Activated CD4-positive, alpha-beta T cell treated with anti-CD3 and anti-CD28 coated beads for 4 hours (primary cell): ENCODE data around the gene TEX13B.
"Not testable (repeated sequence)": the region's sequence is repeated elsewhere in the genome, so short reads cannot be mapped to it uniquely, and the experiment has no call there.

Experiments
- DNase-seq, 2 donors: peaks; one replicate each; pipeline ENCODE4 v3.0.0-alpha.2; 2020

Gene TEX13B, protein sequence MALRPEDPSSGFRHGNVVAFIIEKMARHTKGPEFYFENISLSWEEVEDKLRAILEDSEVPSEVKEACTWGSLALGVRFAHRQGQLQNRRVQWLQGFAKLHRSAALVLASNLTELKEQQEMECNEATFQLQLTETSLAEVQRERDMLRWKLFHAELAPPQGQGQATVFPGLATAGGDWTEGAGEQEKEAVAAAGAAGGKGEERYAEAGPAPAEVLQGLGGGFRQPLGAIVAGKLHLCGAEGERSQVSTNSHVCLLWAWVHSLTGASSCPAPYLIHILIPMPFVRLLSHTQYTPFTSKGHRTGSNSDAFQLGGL

GRCh38 chrX:107982356-107982755, at the start of gene TEX13B:
TEX13B (minus strand) TSS chrX:107982370; CDS start chrX:107982127, 243 bp downstream.
- no peak for DNase-seq

- DNase-seq, result no peak
Observed at GRCh38 chrX:108029928-108030711, 48.0 kb upstream of the TEX13B start.

- no peak for DNase-seq
Observed at GRCh38 chrX:108028854-108029253, 46.7 kb upstream of the TEX13B start.

- DNase-seq, result no peak
Observed at GRCh38 chrX:108025954-108026600, 43.9 kb upstream of the TEX13B start.

GRCh38 chrX:108025376-108025775, 43.2 kb upstream of the TEX13B start:
- DNase-seq, result no peak

DNA sequence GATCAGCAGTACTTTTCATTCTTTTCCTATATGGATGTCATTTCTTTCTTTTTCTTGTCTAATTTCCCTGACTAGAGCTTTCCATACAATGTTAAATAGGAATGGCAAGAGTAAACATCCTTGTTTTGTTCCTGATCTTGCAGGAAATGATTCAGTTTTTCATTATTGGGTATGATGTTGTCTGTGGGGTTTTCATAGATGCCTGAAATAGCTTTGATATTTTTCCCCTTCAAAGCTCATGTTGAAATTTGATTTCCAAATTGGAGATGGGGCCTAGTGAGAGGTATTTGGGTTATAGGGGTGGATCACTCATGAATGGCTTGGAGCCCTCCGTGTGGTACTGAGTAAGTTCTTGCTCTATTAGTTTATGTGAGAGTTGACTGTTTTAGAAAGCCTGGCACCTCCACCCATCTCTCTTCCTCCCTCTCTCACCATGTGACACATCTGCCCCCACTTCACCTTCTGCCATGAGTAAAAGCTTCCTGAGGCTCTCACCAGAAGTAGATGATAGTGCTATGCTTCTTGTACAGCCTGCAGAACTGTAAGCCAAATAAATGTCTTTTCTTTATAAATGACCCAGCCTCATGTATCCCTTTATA, 40.4 kb upstream of the TEX13B start:
- peak in 1 of 2 donors; percentile 5 for DNase-seq

DNA sequence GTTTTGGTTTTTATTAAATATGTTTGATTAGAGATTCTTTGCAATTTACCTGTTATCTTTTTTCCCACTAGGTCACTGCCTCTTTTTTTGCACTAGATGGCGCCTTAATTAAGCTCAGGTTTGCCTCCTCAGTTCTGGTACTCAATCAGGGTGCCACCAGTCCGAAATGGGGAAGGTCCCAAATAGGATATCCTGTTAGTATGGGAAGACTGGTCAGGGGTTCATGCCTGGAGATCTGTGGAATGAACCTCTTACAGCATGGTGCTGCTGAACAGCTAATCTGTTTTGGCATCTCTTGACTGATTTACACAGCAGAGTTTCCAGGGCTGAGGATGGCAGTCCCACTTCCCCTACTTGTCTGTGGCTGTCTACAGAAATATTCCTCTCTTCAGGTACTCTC, 38.5 kb upstream of the TEX13B start:
- no peak for DNase-seq

GRCh38 chrX:108019382-108019875, 37.3 kb upstream of the TEX13B start:
- no peak for DNase-seq

- peak; percentile 11 to 15 for DNase-seq
Observed at GRCh38 chrX:108018656-108019381, 36.6 kb upstream of the TEX13B start.

GRCh38 chrX:108001218-108001814, 19.1 kb upstream of the TEX13B start:
- DNase-seq, result peak in 1 of 2 donors; percentile 30

DNA sequence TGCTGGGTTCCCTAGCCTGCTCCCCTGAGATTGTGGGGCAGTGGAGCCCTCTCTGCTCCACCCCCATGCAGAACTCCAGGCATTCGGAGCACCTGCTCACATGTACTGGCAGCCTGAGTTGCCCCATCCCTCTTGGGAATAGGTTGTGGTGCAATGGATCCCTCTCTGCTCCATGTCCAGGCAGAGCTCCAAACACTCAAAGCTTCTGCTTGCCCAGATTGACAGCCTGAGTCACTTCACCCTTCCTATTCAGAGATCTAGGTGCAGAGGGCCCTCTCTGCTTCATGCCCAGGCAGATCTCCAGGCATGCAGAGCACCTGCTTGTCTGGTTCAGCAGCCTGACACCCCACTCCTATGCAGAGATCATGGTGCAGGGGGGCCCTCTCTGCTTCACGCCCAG, 18.6 kb upstream of the TEX13B start:
- no peak for DNase-seq

DNA sequence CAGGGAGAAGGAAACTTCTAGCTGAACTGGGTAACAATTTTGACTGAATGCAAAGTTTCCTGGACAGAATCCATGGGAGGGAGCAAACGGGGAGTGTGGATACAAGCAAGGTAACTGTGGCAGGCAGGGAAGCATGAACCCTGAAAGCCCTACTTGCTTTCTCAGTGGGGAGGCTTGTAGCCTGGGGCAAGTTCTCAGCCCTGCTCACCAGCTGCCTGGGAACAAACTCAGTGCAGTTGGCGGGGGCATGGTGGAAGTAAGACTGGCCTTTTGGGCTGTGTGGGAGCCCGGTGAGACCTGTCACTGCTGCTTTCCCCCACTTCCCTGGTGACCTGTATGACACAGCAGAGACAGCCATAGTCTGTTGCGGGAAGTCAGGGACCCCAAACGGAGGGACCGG, 14.0 kb upstream of the TEX13B start:
- DNase-seq, result no peak

- DNase-seq, result no peak
Observed at GRCh38 chrX:107985033-107985432, 2.9 kb upstream of the TEX13B start.

DNA sequence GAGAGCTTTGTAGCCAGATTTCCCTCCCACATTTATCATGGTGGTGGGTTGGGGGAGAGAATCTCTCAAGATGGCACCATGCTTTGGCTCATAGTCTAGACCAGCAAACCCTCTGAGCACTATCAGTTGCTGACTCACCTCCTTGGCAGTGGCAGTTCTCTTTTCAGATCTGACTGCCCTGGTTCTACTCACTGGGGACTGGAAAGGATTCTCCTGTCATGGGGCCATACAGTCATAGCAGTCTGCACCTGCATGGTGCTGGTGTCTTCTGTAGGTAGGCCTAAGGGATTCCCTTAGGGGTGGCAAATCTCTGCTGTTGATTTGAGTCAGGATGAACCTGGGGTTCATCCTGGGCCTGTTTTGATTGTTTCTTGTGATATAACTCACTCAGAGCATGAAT, 2.6 kb downstream of the TEX13B start:
- DNase-seq, result no peak

DNA sequence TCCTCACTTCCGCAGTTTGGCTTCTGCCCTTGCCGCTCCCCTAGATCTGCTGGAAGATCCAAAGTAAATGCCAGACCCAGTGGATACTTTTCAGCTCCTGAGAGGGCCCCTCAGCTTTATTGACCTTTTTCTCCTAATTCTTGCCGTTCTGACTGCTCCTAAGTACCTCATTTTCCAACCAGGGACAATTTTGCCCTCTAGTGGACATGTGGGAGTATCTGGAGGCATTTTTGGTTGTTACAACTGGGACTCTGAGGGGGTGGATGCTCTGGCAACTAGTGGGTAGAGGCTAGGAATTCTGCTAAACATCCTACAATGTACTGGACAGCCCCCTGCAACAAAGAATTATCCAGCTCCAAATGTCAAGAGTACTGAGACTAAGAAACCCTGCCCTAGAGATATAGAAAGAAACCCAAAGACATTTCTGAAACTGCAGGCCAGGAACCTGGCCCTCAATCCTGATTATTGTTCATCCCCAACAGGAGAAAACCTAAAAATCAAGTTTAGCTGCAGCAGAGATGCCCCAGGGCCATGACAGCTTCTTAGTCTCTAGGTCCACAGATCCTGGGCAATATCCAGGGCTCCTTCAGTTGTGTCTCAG, 3.4 kb downstream of the TEX13B start:
- DNase-seq, result no peak

DNA sequence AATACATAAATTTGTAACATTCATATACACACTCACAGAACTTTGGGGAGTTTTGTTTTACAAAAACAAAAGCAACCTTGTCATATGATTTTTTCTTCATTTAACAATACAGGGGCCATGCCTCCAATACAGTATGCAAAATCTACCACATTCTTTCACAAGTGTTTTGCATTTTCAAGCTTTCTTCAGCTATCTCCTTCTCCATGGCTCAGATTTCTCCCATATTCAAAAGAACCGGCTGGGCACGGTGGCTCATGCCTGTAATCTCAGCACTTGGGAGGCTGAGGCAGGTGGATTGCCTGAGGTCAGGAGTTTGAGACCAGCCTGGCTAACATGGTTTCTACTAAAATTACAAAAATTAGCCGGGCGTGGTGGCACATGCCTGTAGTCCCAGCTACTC, 4.1 kb downstream of the TEX13B start:
- no peak for DNase-seq

GRCh38 chrX:107971636-107972035, 10.5 kb downstream of the TEX13B start:
- DNase-seq, result no peak

DNA sequence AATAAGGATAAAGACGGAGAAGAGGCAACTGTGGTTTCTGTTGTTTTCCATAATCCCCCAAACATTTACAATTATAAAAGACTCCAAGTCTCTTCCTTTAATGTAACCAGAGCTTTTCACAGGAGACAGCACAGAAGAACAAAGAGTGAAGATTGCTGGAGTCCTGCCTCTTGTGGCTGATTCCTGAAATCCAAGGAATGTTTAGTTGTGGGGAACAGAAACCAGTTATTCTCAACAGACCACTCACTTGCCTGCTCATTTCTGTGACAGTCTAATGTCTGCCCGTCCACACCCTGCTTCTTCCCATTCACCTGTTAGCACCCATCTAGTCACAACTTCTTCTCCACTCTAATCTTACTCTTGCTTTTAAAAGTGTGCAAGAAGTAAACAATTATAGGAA, 12.1 kb downstream of the TEX13B start:
- DNase-seq, result no peak

DNA sequence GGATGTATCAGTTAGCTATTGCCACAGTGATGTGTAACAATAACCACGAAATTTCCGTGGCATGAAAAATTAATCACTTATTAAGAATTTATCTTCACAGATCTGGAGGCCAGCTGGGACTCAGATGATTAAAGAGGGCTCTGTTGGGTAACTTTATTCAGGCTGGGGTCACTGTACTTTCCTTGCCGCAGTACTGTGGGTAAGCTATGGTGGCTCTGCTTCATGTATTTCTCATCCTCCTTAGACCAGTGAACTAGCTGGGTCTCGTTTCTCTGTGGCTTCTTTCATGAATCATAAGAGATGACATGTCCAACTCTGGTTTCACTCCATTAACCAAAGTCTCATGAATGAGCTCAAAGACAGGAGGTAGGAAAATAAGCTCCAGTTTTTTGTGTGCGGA, 13.5 kb downstream of the TEX13B start:
- DNase-seq, result no peak

DNA sequence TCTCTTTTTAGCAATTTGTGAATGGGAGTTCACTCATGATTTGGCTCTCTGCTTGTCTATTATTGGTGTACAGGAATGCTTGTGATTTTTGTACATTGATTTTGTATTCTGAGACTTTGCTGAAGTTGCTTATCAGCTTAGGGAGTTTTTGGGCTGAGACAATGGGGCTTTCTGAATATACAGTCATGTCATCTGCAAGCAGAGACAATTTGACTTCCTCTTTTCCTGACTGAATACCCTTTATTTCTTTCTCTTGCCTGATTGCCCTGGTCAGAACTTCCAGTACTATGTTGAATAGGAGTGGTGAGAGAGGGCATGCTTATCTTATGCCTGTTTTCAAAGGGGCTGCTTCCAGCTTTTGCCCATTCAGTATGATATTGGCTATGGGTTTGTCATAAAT, 26.8 kb downstream of the TEX13B start:
- not testable (repeated sequence) for DNase-seq

DNA sequence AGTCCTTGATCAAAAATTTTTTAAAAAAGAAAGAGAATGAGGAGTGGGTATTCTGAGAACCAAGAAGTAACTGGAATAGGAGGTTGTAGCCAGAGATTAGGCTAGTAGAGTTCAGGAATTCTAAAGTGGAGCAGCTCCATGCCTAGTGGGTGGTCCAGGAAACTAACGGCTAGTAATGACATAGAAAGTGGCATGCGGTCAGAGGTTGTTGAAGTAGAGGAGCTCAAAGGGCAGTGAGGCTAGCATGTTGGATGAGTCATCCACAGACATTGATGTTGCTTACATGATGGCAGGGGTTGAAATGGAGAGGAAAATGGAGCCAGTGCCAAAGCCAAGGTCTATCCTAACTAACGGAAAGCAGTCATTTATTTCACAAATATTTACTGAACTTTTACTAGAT, 42.1 kb downstream of the TEX13B start:
- no peak for DNase-seq

GRCh38 chrX:107936434-107936730, 45.8 kb downstream of the TEX13B start:
- no peak for DNase-seq
